UCSD-AML1 (cell line): ENCODE results near the gene GRK3.
"Not testable (repeated sequence)": the region's sequence is repeated elsewhere in the genome, so short reads cannot be mapped to it uniquely, and the experiment has no call there.

Experiments
- DNase-seq: peaks from one replicate; lab custom pipeline; 2025; ENCODE audit not compliant: unreplicated experiment; lab: John Stamatoyannopoulos, UW

GRK3 gene

DNA sequence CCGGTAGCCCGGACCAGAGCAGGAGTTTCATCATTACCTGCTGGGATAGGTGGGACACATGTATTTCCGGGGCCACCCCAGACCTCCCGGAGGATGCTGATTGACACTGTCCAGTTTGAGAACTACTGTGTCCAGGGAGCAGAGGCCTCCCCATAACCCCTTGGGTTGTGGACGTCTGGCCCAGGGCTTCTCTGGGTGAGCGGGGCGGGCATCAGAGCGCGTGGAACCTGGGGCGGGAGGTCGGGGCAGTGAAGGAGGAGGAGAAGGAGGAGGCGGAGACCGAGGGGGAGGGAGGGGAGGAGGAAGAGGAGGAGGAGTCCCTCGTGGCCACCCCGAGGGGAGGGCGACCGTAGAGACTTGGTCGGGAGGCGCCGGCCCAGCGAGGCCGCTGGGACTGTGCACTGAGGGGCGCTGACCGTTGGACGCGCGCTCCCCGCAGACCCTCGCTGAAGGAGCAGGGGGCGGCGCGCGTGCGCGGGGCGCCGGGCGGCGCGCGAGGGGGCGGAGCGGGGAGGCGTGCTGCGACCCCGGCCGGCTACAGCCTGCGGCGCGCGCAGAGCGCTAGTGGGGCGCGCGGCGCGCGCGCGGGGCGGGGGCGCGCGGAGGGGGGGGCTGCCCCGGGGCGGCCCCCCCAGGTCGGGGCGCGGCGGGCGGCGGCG is at the start of gene GRK3:
Gene GRK3 (plus strand): TSS at position 356 of the 659 bp plus-strand sequence. CDS start 366 bp downstream, outside the sequence.
- peak; percentile 69 for DNase-seq

DNA sequence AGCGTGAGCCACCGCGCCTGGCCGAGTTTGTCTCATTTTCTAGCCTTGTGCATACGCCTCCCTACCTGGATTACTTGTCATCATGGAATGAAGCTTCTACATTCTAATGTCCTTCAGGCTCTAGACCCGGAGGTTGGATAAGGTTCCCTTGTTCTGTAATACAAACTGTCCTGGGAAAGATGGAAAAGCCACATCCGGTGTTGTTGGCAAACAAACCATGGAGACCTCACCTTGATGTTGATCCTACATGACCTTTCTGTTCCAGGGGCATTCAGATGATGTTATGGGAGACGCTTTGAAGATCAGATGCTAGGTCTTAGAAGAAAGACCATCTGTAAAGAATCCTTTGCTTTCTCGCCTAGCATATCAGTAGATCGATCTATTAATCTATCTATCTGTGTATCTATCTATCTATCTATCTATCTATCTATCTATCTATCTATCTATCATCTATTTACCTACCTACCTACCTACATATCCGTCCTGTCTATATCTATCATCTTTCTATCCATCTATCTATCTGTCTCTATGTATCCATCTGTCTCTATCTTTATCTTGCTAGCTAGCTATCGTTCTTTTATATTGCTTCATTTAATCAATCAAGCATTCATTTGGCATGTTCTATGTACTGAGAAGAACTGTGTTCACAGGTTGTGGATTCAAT is 46.3 kb upstream of the GRK3 start:
- no peak for DNase-seq

DNA sequence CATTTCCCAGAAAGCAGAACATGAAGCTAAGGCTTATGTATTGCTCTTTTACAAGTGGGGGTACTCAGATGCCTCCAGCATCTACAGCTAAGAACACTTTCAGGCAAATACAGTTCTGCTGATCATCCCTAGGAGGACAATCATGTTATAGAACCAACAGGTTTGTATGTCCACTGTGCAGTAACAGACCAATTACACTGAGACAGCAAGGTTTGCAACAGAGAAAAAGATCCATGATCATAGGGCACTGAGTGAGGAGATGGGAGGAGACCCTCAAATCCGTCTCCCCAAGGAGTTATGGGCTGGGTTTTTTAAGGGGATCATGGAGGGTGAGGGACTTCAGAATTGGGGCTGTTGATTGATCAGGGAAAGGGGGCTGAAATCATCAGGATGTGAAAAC is 39.1 kb upstream of the GRK3 start:
- no peak for DNase-seq

DNA sequence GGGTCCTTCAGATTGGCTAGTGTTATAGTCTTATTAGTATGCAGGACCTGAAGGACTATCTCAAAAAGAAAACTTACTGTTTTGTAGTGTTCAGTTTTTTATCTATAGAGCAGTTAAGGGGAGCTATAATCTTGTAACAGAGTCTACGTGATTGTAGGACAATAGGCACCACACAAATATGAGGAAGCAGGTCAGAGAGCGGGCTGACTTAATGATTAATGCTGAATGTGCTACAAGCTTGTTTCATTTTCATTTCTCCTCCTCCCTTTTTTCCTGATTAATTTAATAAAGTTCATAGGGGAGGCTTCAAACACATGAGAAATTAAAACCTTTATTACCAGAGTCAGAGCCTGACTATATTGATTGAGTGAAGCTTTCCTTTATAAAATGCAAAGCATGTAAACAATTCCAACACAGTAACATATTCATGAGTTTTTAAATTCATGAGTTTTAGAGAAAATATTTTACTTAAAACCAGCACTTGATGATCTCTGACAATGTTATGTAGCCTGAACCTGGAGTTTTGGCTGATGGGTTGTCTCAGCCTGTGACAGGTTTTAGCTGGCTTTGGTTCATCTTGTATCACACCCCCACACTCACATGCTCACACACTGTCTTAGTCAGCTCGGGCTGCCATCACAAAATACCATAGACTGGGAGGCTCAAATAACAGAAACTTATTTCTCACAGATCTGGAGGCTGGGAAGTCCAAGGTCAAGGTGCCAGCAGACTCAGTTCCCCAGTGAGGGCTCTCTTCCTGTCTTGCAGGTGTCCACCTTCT is 38.5 kb upstream of the GRK3 start:
- not testable (repeated sequence) for DNase-seq

DNA sequence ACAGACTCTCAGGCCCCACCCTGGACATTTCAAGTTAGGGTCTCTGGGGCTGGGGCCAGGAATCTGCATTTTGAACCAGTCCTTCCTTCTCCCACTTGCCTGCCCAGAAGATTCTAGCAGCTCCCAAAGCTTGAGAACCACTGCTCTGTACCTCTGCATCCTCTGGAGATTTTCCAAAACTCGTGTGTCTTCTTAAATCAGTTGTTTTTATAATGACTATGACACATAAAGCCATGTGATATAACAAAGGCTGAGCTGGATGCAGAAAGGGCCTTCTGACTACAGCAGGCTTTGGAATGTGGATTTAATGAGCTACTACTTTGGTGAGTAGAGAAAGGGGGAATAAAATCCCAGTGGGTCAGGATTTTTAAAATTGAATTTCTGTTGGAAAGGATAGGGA is 37.5 kb upstream of the GRK3 start:
- DNase-seq = not testable (repeated sequence)

DNA sequence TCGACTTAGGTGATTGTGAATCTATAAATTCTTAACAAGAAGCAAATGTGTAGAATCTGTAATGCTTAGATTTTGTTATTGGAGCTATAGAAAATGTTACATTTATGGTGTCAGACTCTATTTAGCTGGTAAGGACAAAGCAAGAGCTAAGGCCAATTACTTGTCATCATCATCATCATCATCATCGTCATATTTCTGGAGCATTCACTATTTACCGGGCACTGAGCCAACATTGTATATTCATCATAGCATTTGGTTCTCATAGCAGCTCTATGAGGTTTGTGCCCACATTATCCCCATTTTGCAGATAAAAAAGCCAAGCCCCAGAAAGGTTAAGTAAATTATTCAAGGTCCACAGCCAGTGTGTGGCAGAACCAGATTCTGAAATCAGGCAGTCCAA is 36.4 kb upstream of the GRK3 start:
- DNase-seq = not testable (repeated sequence)

DNA sequence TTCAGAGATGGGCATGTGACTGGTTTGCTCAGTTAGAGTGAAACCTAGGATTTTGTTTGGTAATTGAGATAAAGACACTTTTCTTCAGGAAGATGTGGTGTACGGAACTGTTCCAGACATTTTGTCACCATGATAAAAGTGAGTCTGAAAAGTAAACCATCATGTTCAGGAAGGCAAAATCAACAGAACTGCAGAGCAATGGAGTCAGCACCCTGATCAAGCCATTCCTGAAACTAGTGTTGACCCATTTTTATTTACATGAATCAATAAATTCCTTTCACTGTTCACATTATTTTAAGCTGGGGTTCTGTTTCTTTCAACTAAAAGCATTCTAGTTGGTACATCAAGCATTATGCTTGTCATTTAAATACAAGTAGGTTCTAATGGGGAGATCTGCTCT is 35.4 kb upstream of the GRK3 start:
- not testable (repeated sequence) for DNase-seq

DNA sequence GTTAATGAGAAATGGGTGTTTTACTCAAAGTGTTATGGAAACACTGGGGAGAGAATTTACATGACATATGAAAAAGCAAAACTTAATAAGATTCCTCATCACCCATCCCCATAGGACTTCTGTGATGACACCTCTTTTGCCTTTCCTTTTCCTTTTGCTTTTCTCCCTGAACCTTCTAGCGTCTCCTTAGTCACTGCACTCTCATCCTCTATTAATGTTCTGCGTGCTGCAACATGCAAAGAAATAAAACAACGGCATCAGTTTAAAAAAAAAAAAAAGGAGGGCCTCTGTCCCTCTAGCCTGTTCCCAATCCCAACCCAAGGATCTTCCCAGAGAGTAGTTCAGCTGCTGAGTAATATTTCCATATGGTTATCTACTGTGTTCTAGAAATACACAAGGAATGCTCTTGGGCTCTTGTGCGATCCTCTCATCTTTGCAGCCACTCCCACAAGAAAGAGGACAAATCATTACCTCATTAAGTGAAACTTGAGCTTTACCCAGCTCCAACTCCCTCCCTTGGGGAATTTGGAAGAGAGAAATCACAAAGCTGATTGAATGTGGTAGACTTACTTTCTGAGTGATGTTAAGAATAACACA is 34.8 kb upstream of the GRK3 start:
- DNase-seq = not testable (repeated sequence)

DNA sequence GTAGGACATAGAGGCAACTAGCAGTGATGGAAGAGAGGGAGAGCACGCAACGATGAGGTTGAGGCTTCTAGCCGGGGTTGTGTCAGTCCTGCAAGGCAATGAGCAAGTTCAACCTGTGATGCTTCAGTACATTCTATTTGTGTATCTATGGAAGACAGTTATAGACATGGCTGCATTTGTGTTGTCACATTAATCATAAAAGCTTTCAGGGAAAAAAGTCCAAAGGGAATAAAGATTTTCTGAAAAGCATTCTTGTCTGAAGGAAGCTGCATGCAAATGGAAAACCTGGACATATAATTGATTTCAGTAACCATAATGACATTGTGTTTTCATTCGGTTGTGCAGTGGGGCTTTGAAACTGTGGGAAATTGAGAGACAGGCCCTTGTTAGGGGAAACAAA is 32.8 kb upstream of the GRK3 start:
- DNase-seq = not testable (repeated sequence)

DNA sequence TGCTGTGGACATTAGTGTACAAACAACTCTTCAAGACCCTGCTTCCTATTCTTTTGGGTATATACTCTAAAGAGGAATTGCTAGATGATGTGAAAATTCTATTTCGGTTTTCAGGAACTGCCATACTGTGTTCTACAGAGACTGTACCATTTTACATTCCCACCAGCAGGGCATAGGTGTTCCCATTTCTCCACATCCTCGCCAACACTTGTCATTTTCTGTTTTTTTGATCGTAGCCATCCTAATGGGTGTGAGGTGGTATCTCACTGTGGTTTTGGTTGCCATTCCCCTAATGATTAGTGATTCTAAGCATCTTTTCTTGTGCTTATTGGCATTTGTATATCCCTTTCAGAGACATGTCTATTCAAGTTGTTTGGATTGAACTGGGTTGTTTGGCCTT is 29.8 kb upstream of the GRK3 start:
- DNase-seq = no peak

DNA sequence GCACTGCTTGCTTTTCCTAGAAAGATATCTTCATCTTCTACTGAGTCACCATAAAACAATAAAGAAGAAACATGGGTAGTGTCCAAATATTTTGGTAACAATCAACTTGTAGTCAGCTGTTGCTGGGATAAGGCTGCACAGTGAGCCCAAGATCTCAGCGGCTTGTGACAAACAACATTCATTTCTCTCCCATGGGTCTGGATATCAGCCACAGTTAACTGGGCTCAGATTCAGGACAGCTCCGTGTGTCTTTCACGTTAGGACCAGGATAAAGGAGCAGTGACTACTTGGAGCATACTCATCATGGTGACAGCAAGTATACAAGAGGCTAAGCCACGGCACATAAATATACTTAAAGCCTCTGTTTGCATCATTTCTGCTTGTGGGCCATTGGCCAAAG is 27.9 kb upstream of the GRK3 start:
- DNase-seq = no peak

DNA sequence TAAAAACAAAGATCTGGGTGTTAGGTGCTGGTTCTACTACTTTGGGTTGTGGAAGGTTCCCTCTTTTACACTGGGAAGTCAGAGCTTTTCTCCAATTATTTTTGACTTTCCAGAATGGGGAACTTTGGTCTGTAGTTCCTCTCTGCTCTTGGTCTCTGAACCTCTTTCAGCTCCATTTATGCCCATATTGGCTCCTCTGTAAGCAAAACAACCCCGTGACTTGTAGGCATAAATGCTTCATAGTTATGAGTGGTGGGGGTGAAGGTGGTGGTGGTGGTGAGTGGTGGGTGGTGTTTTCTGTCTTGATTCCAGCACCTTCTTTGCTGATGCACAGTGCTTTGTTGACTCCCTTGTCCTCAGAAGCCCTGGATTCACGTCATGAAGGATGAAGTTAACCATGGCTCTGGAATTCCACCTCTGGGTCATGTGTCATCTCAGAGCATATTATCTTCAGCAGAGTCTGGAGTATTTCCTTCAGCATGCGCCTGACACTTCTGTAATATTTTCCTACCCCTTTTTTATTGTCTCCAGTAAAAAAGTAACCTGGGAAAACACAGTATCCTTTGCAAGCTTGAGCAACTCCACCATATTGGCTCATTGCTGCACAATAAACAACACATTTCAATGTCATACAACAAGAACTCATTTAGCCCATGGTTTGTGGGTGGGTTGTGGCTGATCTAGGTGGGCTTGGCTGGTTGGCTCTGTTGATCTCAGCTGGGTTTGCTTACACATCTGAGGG is 24.1 kb upstream of the GRK3 start:
- no peak for DNase-seq

DNA sequence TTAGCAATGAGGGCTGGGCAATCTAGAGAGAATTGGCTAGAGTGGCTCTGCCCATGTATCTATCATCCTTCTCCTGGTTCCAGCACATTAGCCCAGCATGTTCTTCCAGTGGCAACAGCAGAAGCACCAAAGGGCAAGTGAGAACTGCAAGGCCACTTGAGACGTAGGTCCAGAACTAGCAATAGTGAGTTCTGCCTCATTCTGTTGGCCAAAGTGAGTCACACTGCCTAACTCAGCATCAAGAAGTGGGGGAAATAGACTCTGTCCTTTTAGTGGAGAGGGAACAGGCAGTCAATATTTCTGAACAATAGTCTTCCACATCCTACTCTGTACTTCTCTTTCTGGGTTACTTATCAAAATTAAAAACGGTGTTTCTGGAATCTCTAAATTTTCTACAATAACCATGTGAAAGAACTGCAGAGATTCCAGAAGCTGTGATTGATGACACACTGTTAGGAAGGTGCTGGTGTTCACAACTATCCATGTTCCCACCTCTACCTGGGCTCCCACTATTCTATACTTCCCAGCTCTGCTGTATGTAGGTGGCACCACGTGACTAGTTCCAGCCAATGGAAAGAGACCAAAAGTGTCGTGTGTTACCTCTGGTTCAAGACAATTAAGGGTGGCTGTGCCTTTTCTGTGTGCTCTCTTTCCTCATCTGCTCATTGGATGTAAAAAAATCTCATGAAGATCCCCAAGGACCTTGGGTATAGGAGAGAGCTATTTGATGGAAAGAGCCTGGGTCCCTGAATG is 23.4 kb upstream of the GRK3 start:
- no peak for DNase-seq

DNA sequence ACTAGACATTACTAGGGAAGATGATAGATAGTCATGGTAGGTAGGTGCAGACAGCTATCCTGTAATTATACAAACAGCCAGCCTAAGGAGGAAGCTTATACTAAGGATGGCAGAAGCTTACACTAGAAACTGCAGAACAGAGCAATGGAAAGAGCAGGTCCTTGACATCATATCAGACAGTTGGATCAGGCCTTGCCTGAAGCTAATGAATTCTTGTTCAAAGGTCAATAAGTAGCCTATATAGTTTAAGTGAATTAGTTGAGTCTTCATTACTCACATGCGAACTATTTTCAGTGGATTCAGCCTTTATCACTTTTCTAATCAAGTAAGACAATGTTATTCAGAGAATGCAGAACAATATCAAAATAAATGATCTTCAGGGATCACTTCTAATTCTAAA is 22.3 kb upstream of the GRK3 start:
- DNase-seq = no peak

DNA sequence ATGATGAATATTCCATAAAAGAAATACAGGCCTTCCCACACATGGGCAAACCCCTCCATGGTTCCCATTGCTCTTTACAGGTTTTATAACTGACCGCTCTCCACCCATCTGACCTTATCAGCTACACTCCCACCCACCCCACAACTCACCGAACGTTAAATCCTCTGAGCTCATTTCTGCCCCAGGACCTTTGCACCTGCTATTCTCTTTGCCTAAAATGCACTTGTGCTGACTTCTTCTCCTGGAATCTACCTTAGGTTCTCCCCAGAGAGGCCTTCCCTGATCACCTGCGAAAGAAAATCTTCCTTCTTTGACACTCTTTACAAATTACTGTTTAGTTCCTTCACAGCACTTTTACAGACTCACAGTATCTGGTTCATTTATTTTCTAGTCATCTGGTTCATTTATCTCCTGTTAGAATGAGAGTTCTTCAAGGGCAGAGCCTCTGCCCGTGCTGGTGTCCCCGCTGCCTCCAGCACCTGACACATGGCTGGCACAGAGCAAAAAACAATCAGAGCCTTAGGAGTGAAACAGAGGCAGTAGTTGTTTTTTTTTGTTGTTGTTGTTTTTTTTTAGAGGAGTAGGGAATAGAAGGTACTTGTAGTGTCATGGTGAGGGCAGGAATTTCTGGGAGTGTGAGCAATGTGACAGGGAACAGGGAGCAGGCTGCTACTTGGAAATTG is 21.6 kb upstream of the GRK3 start:
- DNase-seq = no peak

DNA sequence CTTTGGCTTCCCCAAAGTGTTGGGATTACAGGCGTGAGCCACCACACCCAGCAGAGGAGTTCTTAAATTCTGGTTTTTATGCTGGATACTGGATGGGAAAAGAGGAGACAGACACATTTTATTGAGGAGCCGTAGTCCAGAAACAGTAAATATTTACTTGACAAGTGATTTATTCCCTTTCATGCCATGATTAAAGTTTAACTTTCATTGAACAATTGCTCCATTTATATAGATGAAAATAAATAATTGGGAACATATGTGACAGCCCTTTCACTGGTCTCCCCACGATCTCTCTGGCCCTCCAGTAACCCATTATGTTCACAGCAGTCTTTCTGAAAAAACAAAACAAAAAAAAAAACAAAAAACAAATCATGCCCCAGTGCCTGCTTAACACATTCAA is 19.3 kb upstream of the GRK3 start:
- DNase-seq = no peak

DNA sequence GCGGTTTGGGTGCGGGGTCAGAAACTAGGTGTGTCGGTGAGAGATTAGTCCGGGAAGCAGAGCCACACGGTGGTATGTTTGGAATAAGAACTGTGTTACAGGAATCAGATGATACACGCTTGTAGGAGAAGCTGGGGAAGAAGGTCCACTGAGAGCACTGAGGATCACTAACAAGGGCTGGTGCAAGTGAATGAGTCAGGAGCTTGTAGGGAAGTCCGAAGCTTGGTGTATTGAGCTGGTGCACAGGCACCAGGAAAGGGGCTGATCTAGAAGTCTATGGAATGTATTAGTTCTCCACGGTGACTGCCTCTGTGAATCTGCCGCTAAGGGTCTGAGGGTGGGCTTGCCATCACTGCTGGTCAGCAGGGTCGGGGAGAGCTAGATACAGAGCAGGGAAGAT is 18.8 kb upstream of the GRK3 start:
- DNase-seq = no peak

DNA sequence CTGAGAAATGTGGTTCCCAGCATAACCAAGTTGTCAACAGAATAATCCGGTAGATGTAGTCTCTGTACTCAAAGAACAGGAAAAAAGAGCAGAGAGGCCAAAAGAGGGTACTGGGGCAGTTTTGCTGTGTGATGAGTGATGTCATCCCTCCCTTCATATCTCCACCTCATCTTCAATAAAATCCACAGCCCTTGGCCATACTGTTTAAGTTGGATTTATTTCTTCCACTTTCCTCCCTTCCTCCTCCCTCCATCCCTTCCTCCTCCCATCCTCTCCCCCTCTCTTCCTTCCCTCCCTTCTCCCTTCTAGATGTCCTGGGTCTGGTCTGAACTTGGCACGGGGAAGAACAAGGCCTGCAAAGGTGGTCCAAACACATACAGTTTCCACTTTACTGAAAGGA is 18.2 kb upstream of the GRK3 start:
- DNase-seq = no peak

DNA sequence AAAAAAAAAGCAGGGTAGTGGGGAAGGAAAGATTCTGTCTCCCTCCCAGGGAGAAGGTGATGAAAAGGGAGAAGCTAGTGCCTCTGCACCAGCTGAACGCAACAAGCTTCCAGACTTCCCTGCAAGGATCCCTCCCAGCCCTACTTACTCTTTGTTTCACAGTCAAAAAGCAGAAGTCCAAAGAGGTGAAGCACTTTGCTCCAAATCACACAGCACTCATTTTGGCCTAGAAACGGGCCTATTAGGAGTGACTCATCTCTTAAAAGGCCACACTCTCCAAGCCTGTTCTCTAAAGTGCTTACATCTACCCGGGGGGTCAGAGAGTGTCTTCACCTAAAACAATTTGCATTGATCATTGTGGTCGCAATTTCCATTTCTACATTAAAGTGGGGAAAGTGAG is 17.7 kb upstream of the GRK3 start:
- DNase-seq = no peak
